GM18507 (cell line): ENCODE data around the gene PEMT.
"Not testable (repeated sequence)": the region's sequence is repeated elsewhere in the genome, so short reads cannot be mapped to it uniquely, and the experiment has no call there.

ENCODE experiments used
- DNase-seq: peaks from one replicate; pipeline ENCODE4 v3.0.0; 2011; ENCODE audit warnings: low read depth; ENCODE audit not compliant: insufficient read length; ENCODE audit errors: extremely low spot score
- FAIRE-seq: peaks from 2 replicates; lab custom pipeline; 2011; peaks lifted over from hg19 to GRCh38; lab: Jason Lieb, UNC

The PEMT gene

GRCh38 chr17:17496189-17497064 is 95.1 kb downstream of the PEMT start, which contains the start of gene RASD1:
Gene RASD1 (minus strand): TSS chr17:17496395. CDS start chr17:17496181, 214 bp downstream.
- peak; percentile 87 for DNase-seq
- FAIRE-seq = peak; percentile 75

DNA sequence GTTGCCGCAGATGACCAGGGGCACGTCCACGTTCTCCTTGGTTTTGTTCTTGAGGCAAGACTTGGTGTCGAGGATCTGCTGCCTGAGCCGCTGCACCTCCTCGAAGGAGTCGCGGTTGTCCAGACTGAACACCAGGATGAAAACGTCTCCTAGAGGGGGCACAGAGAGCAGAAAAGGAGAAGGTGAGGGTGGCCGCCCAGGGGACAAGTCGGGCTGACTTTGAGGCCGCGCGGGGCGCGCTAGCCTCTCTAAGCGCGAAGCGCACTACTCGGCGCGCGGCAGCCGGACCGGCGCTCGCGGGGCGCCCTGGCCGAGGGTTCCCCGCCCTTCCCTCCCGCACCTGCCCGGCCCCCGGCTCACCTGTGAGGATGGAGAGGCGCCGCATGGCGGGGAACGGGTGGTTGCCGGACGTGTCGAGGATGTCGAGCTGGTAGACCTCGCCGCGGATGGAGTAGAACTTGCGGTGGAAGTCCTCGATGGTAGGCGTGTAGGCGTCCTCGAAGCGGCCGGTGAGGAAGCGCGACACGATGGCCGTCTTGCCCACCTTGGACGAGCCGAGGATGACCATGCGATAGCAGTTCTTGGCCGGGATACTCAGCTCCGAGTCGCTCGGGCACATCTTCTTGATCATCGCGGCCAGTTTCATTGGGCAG is 95.8 kb downstream of the PEMT start:
- FAIRE-seq (no peak), DNase-seq (no peak)

DNA sequence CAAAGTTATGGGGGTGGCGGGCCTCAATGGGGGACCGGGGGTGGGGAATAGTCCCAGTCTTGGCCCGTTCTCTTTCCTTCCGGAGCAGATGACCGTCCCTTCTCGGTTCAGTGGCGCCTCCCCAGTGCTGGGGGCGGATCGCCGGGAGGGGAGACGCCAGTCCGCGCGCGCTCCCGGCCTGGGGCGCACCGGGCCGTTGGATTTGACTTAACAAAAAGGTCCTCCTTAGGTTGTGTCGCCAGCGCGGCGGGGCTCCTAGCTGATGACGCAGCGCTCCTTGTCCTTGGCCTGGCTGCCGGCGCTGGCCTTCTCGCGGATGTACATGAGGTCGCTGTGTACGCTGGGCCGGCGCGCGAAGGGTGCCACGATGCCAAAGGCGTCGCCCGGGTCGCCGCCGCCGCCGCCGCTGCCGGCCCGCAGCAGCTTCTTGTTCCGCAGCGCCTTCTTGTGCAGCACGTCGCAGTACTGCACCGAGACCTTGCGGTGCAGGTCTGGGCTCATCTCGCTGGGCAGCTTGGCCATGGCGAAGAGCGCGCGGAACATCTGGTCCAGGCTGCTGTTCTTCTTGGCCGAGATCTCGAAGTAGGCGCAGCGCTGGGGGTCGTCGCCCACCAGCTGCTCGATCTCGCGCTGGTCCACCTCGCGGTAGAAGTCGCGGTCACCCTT is 96.5 kb downstream of the PEMT start:
- DNase-seq (no peak), FAIRE-seq (no peak)

DNA sequence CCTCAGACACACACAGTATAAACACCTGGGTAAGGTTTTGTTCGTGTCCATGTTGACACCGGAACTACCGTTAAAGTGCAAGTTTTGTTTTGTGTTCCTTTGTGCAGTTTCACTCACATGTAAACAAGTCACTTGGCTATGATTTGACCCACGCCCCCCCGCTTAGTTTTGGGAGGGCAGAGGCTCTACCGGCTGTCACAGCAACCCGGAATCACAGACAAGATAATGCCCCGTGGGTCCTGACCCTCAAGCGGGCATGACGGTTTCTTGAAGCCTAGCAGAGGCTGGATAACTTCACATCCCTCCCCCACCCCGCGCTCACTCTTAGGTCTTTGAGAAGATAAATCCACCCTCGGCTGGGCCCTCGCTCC is 97.0 kb downstream of the PEMT start:
- DNase-seq (no peak), FAIRE-seq (no peak)

- FAIRE-seq (no peak), DNase-seq (no peak)
These were observed 97.5 kb downstream of the PEMT start for GRCh38 chr17:17493986-17494466.

DNA sequence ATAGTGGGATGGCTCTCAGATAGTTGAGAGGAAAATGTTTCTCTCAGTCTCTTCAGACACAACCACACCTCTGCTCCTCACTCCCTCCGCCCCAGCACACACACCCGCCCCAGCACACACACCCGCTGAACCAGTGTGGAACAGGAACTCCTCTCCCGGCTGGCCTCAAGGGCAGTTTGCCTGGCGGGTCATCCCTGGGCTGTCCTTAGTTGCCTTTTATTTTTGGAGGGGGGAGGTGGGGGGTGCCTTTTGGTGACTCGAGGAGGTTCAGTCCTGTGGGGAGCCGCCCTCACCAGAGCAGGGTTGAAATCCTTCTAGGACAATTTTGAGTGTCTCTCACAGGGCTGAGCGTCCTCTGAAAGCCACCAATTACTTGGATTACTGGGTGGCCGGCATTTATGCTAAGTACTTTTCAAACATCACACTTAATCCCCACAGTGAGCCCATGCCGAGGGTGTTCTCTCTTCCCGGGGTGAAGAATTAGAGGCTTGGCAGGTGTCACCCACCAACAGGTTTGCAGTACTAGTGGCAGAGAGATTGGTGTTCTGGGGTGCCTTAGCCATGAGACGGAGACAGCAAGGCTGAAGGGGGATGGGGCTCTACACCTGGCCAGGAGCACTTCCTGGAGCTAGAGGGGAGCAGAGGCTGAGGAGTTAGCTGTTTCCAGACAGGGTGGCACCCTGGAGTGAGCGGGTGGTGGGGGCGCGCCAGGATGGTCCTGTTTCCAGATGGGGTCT is 98.1 kb downstream of the PEMT start:
- DNase-seq (no peak), FAIRE-seq (no peak)

- no peak for FAIRE-seq
- DNase-seq = no peak
These were observed 98.9 kb downstream of the PEMT start for GRCh38 chr17:17492571-17492970.

DNA sequence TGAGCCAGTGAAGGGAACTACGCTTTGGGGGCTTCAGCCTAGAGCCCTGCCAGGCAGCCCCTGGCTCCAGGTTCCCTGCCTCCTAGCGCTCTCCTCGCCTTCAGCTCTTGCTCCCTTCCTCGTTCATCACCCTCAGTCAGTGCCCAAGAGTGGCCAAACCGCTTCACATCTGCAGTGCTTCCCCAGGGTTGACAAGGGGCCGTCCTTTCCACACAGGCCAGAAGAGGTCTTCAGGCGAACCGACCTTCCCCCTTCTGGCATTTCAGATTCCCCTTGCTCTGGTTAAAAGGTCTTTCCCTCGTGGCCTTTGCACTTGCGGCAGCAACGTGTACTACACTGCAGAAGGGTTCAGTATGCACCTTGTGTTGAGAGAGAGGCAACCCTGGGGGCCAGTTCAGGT is 99.4 kb downstream of the PEMT start:
- FAIRE-seq = no peak
- DNase-seq = no peak

GRCh38 chr17:17491546-17491988 is 99.9 kb downstream of the PEMT start:
- FAIRE-seq = no peak

GRCh38 chr17:17491031-17491471 is 100.5 kb downstream of the PEMT start:
- FAIRE-seq (no peak), DNase-seq (no peak)

More at GRCh38 chr17:17491546-17491988, 99.9 kb downstream of the PEMT start:
- no peak for DNase-seq

GRCh38 chr17:17487998-17488397 is 103.5 kb downstream of the PEMT start:
- FAIRE-seq = no peak
- no peak for DNase-seq

DNA sequence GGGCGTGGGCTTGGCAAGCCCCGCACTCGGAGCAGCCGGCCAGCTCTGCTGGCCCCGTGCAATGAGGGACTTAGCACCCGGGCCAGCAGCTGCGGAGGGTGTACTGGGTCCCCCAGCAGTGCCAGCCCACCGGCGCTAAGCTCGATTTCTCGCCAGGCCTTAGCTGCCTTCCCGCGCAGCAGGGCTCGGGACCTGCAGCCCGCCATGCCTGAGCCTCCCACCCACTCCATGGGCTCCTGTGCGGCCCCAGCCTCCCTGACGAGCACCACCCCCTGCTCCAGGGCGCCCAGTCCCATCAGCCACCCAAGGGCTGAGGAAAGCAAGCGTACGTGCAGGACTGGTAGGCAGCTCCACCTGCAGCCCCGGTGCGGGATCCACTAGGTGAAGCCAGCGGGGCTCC is 105.1 kb downstream of the PEMT start:
- DNase-seq, FAIRE-seq: not testable (repeated sequence)

- no peak for FAIRE-seq
- no peak for DNase-seq
These were observed 106.1 kb downstream of the PEMT start for GRCh38 chr17:17485420-17485819.

DNA sequence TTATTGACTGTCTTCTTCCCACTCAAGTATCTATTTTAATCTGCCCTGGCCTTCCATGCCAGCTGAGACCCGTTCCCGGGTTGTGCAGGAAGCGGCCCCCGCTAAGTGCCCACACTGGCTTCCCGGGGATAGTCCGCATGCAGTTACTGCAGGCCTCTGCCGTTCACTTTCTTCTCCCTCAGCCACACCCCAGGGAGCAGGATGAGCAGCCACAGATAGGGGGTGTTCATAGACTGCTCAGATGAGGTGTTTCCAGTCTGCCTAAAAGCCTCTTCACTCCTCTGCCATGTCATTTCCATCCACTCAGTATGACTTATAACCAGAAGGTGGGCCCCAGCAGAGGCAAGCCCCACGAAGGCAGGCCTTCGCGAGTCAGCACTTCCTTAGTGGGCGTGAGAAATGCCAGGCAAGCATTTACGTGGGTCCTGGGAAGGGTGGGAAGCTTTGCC is 107.0 kb downstream of the PEMT start:
- DNase-seq (no peak), FAIRE-seq (no peak)

DNA sequence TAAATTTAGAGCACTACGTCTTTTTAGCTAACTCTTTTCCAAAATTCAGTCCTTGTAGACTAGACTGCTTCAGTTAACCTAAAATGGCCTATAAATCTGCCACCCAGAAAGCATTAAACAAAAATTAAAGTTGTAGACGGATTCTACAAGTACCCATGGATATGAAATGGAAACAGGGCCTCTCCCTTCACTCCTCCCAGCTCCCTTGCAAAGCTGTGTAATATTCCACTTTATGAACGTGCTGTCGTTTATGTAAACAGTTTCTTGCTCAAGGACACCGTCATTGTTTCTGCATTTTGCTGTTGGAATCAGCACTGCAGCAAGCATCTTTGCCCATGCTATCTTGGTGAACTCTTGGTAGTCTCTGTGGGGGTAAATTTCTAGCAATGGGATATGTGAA is 109.6 kb downstream of the PEMT start:
- DNase-seq (no peak), FAIRE-seq (no peak)

DNA sequence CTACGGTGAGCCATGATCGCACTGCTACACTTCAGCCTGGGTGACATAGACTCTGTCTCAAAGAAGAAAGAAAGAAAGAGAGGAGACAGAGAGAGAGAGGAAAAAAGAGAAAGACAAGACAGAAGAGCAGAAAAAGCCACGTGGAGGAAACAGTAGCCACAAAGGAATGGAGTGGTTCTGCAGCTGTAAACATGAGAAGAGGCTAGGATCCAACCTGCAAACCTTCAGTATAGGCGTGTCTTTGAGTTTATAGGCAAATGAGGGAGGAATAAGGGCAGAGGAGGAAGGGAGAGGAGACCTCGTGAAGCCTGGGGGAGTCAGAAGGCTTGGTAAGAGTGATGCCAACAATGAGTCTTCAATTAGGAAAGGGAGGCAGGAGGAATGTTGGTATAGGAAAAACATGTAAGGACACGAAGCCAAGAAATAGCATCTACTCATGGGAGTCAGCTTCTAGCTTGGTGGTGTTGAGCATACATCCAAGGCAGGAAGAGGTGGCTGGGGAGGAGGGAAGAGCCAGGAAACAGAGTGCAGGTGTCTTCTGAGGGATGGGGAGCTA is 110.8 kb downstream of the PEMT start:
- DNase-seq (no peak), FAIRE-seq (no peak)

DNA sequence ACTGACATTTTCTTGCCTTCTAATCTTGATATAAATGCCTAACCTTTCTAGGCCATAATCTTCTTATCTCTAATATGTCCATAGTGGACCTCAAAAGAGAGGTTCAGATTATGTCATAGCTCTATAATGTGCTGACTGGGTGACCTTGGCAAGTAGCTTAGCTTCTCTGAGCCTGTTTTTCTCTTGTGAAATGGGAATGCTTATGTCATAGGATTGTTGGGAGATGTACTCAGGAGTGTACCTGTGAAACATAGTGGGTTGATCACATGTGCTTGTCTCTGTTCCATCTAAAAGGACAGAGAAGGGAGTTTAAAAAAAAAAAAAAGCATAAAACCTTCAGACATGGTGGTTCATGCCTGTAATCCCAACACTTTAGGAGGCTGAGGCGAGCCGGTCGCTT is 112.3 kb downstream of the PEMT start:
- DNase-seq (no peak), FAIRE-seq (no peak)

DNA sequence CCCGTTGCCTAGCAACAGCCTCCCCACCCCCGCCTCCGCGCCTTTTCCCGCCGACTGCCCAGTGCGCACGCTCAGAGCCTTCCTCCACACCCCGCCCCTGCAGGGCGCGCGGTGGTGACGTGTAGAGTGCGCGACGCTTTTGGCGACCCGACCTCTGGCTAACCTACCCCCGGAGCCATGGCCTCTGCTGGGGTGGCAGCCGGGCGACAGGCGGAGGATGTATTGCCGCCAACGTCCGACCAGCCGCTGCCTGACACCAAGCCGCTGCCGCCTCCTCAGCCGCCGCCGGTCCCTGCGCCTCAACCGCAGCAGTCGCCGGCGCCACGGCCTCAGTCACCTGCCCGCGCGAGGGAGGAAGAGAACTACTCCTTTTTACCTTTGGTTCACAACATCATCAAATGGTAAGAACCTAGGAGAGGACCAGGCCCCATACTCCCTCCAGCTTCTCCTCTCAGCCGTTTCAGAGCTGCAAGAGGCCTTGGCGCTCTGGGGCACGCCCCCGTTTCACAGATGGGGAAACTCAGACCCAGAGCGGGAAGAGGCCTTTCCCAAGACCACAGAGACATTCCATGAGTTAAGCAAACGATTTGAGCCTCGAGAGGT is 114.5 kb downstream of the PEMT start, which contains the start of gene MED9:
TSS of gene MED9 (plus strand) at position 136 of the 603 bp plus-strand sequence. CDS start at position 178, 42 bp downstream.
- DNase-seq = peak; percentile 97
- peak; percentile 84 for FAIRE-seq

DNA sequence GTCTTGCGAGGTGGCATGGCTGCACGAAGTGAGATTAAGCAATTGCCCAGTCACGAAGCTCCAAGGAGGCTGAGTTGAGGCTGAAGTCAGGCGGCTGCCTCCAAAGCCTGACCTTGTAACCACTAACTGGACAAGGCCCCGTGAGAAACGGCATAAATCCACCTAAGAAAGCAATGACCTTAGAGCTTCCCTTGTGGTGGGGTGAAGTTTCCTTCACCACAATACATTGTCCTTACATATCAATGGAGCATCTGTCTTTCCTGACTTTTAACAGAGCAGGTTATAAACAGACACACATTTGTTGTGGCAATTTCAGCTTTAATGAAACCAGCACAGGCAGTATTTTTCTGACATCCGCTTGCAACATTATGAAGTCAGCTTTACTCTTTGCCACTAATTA is 117.2 kb downstream of the PEMT start:
- DNase-seq = no peak
- no peak for FAIRE-seq
